Heart right ventricle (tissue), 16 donors: Measurements from ENCODE around the gene SPEG. TPM values are rescaled to one million over a fixed set of nuclear protein-coding genes. Genes with fewer than 3 reads are reported as not detected.

ENCODE experiments used
- ATAC-seq, 8 donors: fragments of 200-7000 bp; cut with Tn5 transposase; one replicate each; pipeline ENCODE4 v1.9.1; 2020; ENCODE audit warnings: mild to moderate bottlenecking in 8 of 8, moderate library complexity in 8 of 8, moderate number of reproducible peaks in 1 of 8
- DNase-seq, 2 donors: peaks; one replicate each; pipeline ENCODE4 v3.0.0-alpha.2; 2020
- H3K27ac ChIP-seq, 10 donors: fragments of 200-600 bp; sonication (generic) in 2 of 10; one replicate each; pipeline versions ENCODE4 v1.5.0 to v1.8.0; 2020 to 2022; ENCODE audit warnings: mild to moderate bottlenecking in 3 of 10
- H3K27me3 ChIP-seq, 7 donors: fragments of 200-600 bp; one replicate each; pipeline ENCODE4 v1.8.0; 2021 to 2022; ENCODE audit warnings: mild to moderate bottlenecking in 2 of 7
- H3K36me3 ChIP-seq, 9 donors: fragments of 200-600 bp; sonication (generic) in 1 of 9; one replicate each; pipeline versions ENCODE4 v1.5.0 to v1.8.0; 2020 to 2022; ENCODE audit warnings: mild to moderate bottlenecking in 2 of 9
- H3K4me1 ChIP-seq, 9 donors: fragments of 200-600 bp; sonication (generic) in 1 of 9; one replicate each; pipeline versions ENCODE4 v1.5.0 to v1.8.0; 2020 to 2022; ENCODE audit warnings: mild to moderate bottlenecking in 4 of 9
- H3K4me3 ChIP-seq, 10 donors: fragments of 200-600 bp; sonication (generic) in 2 of 10; one replicate each; pipeline versions ENCODE4 v1.5.0 to v1.8.0; 2020 to 2022; ENCODE audit warnings: mild to moderate bottlenecking in 7 of 10, moderate library complexity in 2 of 10
- H3K9me3 ChIP-seq, 11 donors: fragments of 200-600 bp in 10 of 11; sonication (generic) in 2 of 11; one replicate each; pipeline versions ENCODE4 v1.5.0 to v1.8.0; 2013 to 2022; ENCODE audit warnings: mild to moderate bottlenecking in 2 of 11, control low read depth in 1 of 11, moderate library complexity in 1 of 11
- WGBS, 2 donors: extraction: QIAGEN DNeasy Blood & Tissue Kit; methylation state at CpG; one replicate each; pipeline ENCODE4 v1.1.7; 2013; ENCODE audit warnings: inconsistent platforms in 1 of 2; 5-methylcytosine and 5-hydroxymethylcytosine counted together
- intact Hi-C, 10 donors: fragments of 100-400 bp; cut with DNase I; formaldehyde crosslinking; loops; one replicate each; pipeline versions ENCODE4 v1.11.1 to v1.14.2; 2022
- polyA plus RNA-seq, 2 donors: library from polyadenylated mRNA; stranded (reverse); fragments of 200-250 nt; gene quantifications; one replicate each; pipeline ENCODE4 v1.2.3, GENCODE V29; 2013
- total RNA-seq, 10 donors: library from RNA; stranded (reverse); fragmentation: NEBNext Ultra II Directional in 3 of 10; extraction: Animal tissue kit (Norgen Biotek cat#: 25700) in 3 of 10; gene quantifications; one replicate each; pipeline versions ENCODE4 v1.2.1 to v1.2.4, GENCODE V29; 2021 to 2023
- TF ChIP-seq, protein P1 (sequence below), 9 donors: fragments of 200-600 bp; sonication (generic) in 2 of 9; IDR thresholded peaks; one replicate each; pipeline versions ENCODE4 v1.5.0 to v1.8.0; 2021 to 2022; ENCODE audit warnings: antibody characterized with exemption in 9 of 9, mild to moderate bottlenecking in 5 of 9, moderate library complexity in 1 of 9
- donor health status: Arrhythmogenic right ventricular cardiomyopathy.
- donor health status: ischemic (EF 13 %, LVEDD 7.1; RV severe dilation, severe dysfunction).
- donor health status: healthy with polysubstance abuse.
- donor health status: DM: no; HTN: yes; CAD: no.
- donor health status: DM: no; HTN: no; CAD: no.
- donor health status: ischemic (EF 25% LVEDD 6.9; RV normal size, moderate dysfunction).
- donor health status: ischemic (EF 25% LVEDD 5.7; RV mildly dilated, moderate dysfunction).
- donor health status: healthy.
- donor health status: DM: yes; HTN: yes; CAD: no.
- donor health status: Ischemic cardiomyopathy.
- donor health status: ischemic (EF 35%, LVEDD 5.7; RV mildly dilated, moderate dysfunction).
- donor health status: nonischemic (EF 11% LVEDD 7.7; RV severe dilation, severe dysfunction).
- donor health status: DM: yes; HTN: yes; CAD: no.
- donor health status: PGD.
- donor health status: ischemic (EF 29% LVEDD 5.4; RV normal size, mild dysfunction).
- donor health status: nonischemic (EF 23%, LVEDD 6.1; RV moderate dilation, normal function).

Gene SPEG
- total and polyA plus RNA-seq, 12 donors = 62.9 to 151 (median 120) TPM

DNA sequence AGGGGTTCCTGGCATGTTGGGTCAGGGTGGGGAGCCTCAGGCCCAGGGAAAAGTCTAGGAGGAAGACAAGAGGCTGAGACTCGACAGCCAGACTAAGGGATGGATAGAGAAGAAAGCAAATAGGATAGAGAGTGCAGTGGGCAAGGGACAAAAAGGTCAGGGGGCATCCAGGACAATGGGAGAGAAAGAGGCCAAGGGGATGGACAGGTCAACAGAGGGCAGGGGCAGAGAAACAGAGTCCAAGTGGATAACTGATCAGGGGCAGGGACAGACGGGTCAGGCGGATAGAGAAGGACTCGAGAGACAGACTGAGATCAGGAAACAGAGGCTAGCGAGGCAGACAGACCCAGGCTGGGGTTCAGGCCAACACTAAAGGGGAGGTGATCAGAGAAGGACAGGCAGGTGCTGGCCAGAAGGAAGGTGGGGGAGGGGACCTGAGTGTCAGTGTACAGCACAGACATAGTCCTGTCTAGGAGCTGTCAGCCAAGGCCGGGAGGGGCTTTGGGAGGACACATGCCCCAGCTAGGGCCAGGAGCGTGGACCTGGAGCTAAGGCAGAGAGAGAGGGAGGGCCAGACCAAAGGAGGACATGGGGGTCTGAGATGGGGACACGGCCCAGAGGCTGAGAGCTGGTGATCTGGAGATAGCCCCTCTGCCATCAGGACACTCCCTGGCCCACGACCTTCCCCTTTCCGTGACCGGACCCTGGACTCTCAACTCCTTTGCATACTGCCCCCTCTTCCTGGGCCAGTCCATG lies 91.9 kb downstream of the SPEG start:
- Histone ChIP-seq H3K27ac (peak overlapping the region in 4 of 10 donors; percentile 15 to 71 (median 28)), H3K4me3 (no peak overlapping the region), H3K4me1 (peaks cover 15 to 55% (median 33%) of the 10 kb centered on the region in 9 donors), H3K9me3 (no peaks in the 10 kb centered on the region), H3K36me3 (no peaks in the 10 kb centered on the region), H3K27me3 (peaks cover 5 to 98% (median 80%) of the 10 kb centered on the region in 7 donors)
- ATAC-seq (peak in 2 of 8 donors; percentile 3 to 10), DNase-seq (no peak)
- TF ChIP-seq, protein P1, sequence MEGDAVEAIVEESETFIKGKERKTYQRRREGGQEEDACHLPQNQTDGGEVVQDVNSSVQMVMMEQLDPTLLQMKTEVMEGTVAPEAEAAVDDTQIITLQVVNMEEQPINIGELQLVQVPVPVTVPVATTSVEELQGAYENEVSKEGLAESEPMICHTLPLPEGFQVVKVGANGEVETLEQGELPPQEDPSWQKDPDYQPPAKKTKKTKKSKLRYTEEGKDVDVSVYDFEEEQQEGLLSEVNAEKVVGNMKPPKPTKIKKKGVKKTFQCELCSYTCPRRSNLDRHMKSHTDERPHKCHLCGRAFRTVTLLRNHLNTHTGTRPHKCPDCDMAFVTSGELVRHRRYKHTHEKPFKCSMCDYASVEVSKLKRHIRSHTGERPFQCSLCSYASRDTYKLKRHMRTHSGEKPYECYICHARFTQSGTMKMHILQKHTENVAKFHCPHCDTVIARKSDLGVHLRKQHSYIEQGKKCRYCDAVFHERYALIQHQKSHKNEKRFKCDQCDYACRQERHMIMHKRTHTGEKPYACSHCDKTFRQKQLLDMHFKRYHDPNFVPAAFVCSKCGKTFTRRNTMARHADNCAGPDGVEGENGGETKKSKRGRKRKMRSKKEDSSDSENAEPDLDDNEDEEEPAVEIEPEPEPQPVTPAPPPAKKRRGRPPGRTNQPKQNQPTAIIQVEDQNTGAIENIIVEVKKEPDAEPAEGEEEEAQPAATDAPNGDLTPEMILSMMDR (IDR thresholded peaks at IDR 0.05) = no peak
- WGBS, 2 donors = 36 to 44% methylated on average over 10 to 11 of the region's 11 CpGs
- intact Hi-C loops = loop anchor here in 6 of 10 donors (5.0 kb wide), 3 partner anchors 34 to 124 kb away; no protein-coding TSS in a partner anchor

DNA sequence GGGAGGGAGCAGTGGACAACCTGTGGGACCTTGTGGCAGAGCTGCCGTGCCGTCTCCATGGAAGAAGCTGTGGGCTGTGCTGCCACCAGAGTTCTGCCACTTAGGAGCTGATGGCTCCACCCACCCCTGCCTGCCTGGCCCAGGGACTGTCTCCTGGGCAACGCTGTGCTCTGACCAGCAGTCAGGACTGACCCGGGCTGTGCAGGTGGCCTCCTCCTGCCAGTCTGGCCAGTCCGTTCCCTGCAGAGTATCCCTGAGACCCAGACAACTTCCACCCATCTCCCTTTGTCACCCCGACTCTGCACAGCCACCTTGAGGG lies 92.4 kb downstream of the SPEG start:
- TF ChIP-seq, protein P1 (IDR thresholded peaks at IDR 0.05) = no peak
- Histone ChIP-seq H3K27me3 (peaks cover 5 to 92% (median 79%) of the 10 kb centered on the region in 7 donors), H3K4me3 (no peak overlapping the region), H3K27ac (peak overlapping the region in 3 of 10 donors; percentile 21 to 71 (median 36)), H3K36me3 (no peaks in the 10 kb centered on the region), H3K4me1 (peaks cover 15 to 50% (median 29%) of the 10 kb centered on the region in 9 donors), H3K9me3 (no peaks in the 10 kb centered on the region)
- DNase-seq = no peak
- 32 to 37% methylated on average over 6 of the region's 6 CpGs for WGBS, 2 donors
- intact Hi-C loops = loop anchor here in 6 of 10 donors (5.0 kb wide), 3 partner anchors 35 to 125 kb away; no protein-coding TSS in a partner anchor
- peak in 6 of 8 donors; percentile 41 to 66 (median 59) for ATAC-seq

DNA sequence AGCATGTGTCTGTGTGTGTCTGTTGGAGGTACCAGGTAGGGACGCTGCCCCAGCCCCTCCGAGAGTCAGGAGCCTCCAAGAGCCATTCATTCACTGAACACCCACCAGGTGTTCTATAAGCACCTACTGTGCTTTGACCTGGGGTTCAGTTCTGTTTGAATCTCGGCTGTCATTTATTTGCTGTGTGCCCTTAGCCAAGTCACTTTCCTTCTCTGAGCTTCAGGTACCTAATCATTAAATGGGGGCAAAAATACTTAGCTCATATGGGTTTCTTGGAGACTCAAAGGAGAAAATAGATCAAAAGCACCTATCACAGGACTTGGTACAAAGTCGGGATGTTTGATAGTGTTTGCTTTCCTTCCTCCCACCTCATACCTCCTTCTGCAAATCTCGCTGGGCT lies 92.8 kb downstream of the SPEG start:
- Histone ChIP-seq H3K9me3 (no peaks in the 10 kb centered on the region), H3K4me1 (peaks cover 13 to 45% (median 26%) of the 10 kb centered on the region in 9 donors), H3K36me3 (no peaks in the 10 kb centered on the region), H3K27me3 (peaks cover 5 to 88% (median 80%) of the 10 kb centered on the region in 7 donors), H3K4me3 (no peak overlapping the region), H3K27ac (no peak overlapping the region)
- intact Hi-C loops = loop anchor here in 6 of 10 donors (5.0 kb wide), 3 partner anchors 35 to 125 kb away; no protein-coding TSS in a partner anchor
- no peak for DNase-seq
- TF ChIP-seq, protein P1 (IDR thresholded peaks at IDR 0.05) = no peak
- ATAC-seq = no peak
- WGBS, 2 donors = 56 to 65% methylated on average over 5 of the region's 5 CpGs

DNA sequence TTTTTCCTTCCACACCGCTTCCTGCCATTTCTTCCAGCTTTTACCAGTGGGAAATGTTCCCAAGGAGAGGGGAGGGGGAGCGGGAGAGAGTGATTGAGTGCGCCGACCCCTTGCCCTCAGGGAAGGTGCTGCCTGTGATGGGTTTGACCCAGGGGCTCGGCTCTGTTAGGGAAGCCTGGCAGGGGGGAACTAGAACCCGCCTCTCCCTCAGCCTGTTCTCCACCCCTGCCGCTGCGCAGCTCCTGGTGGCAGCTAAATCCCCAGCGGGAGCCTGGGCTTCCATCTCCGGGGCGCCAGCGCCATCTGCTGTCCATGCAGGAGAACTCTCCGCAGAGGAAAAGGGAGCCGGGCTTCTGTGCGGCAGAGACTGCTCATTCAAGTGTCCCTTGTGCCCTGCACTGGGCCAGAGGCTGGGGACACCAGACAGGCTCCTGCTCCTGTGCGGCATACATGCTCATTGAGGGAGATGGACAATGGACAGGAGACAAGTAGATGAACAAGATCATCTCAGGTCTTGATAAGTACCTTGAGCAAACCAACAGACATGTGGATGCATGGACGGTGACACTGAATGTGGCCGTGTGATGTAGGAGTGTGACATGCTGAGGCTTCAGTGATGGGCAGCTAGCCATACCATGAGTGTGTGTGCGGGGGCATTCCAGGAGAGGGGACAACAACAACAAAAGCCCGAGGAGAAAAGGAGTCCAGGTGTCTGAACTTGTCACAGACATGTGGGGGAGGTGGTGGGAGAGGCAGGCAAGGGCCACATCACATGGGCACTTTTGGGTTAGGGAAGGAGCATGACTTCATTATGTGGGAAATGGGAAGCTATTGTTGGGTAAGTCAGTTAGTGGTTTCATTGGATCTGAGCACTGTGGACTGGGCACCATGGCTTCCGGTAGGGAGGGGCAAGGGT lies 95.7 kb downstream of the SPEG start:
- peak; percentile 64 to 93 (median 86) for ATAC-seq
- DNase-seq = peak; percentile 83 to 92
- H3K4me1 ChIP-seq = peaks cover 5 to 34% (median 18%) of the 10 kb centered on the region in 9 donors
- no peak overlapping the region for H3K27ac ChIP-seq
- TF ChIP-seq, protein P1 (IDR thresholded peaks at IDR 0.05) = peak; percentile 94 to 98 (median 97)
- 11 to 12% methylated on average over 21 of the region's 21 CpGs for WGBS, 2 donors
- peak overlapping the region in 3 of 10 donors; percentile 11 to 21 (median 15) for H3K4me3 ChIP-seq
- no peaks in the 10 kb centered on the region for H3K9me3 ChIP-seq
- peaks cover 0 to 60% (median 56%) of the 10 kb centered on the region in 7 donors for H3K27me3 ChIP-seq
- intact Hi-C loops = loop anchor here in 9 of 10 donors (1.0 to 5.0 kb wide), 8 partner anchors 33 to 128 kb away; partner anchors contain the start of gene GMPPA (in 1 of the 9)
- H3K36me3 ChIP-seq = no peaks in the 10 kb centered on the region
